Stimulated activated CD4-positive, alpha-beta T cell treated with anti-CD3 and anti-CD28 coated beads, Interleukin-1b, Interleukin-23, amount 100 ng/mL, for 1 hour (primary cell): ENCODE data around the gene TM7SF3.

Experiments used
- DNase-seq, 2 donors: peaks; one replicate each; pipeline ENCODE4 v3.0.0-alpha.2; 2020; ENCODE audit warnings: low read depth in 2 of 2

TM7SF3 gene

GRCh38 chr12:26928661-26929060, 85.5 kb downstream of the TM7SF3 start:
- DNase-seq: no peak
